Brain microvascular endothelial cell (primary cell): ENCODE data around the gene PLAA.

Source experiments
- DNase-seq: peaks from one replicate; pipeline ENCODE4 v3.0.0-alpha.2; 2020
- H3K27ac ChIP-seq: fragments of 250-450 bp; sonication (Bioruptor Pico); 2 replicates; pipeline ENCODE4 v1.5.1; 2020; ENCODE audit warnings: mild to moderate bottlenecking, moderate library complexity
- H3K27me3 ChIP-seq: fragments of 250-450 bp; sonication (Bioruptor Pico); replicated peaks from 2 replicates; pipeline ENCODE4 v1.5.1; 2020; ENCODE audit warnings: mild to moderate bottlenecking
- H3K36me3 ChIP-seq: fragments of 250-450 bp; sonication (Bioruptor Pico); replicated peaks from 2 replicates; pipeline ENCODE4 v1.5.1; 2020; ENCODE audit warnings: mild to moderate bottlenecking
- H3K4me3 ChIP-seq: 2 replicates; pipeline ENCODE4 v1.5.1; 2011; ENCODE audit warnings: low read depth, mild to moderate bottlenecking, control low read depth, low read length, moderate library complexity
- CTCF ChIP-seq: IDR thresholded peaks from 2 replicates; pipeline ENCODE4 v1.5.1; 2011; ENCODE audit warnings: low read depth, mild to moderate bottlenecking, moderate library complexity, low read length, control low read depth, inconsistent platforms; ENCODE audit errors: missing control alignments
- in situ Hi-C: cut with HindIII; loops from 2 replicates; pipeline ENCODE4 v1.10.0; 2017; ENCODE audit warnings: low sequenced_read_pairs, low pct_ligation_motif_present

PLAA gene

GRCh38 chr9:26946753-26947727, at the start of gene PLAA:
Gene PLAA (minus strand): TSS chr9:26947242. CDS start chr9:26947045, 197 bp downstream.
- Histone ChIP-seq H3K36me3 (no peaks in the 10 kb centered on the region), H3K27ac (peak within 1 kb of the TSS; percentile 99), H3K27me3 (no peaks in the 10 kb centered on the region), H3K4me3 (peak within 1 kb of the TSS; percentile 79)
- in situ Hi-C loops, result no loop called here
- no peak for TF ChIP-seq CTCF
- DNase-seq, result peak; percentile 91

- in situ Hi-C loops, result no loop called here
- no peak for TF ChIP-seq CTCF
Measured at GRCh38 chr9:26995810-26996209, 48.8 kb upstream of the PLAA start.

GRCh38 chr9:26983340-26983739, 36.3 kb upstream of the PLAA start:
- DNase-seq, result no peak
- TF ChIP-seq CTCF, result no peak
- Histone ChIP-seq H3K27ac (no peak overlapping the region), H3K4me3 (no peak overlapping the region), H3K27me3 (no peaks in the 10 kb centered on the region), H3K36me3 (peaks cover 4% of the 10 kb centered on the region)
- in situ Hi-C loops, result no loop called here

More at GRCh38 chr9:26995810-26996209, 48.8 kb upstream of the PLAA start:
- Histone ChIP-seq H3K27me3 (no peaks in the 10 kb centered on the region), H3K4me3 (no peak overlapping the region), H3K36me3 (no peaks in the 10 kb centered on the region), H3K27ac (no peak overlapping the region)
- DNase-seq, result no peak

GRCh38 chr9:26975728-26976707, 29.0 kb upstream of the PLAA start:
- Histone ChIP-seq H3K36me3 (no peaks in the 10 kb centered on the region), H3K27me3 (no peaks in the 10 kb centered on the region), H3K27ac (no peak overlapping the region), H3K4me3 (no peak overlapping the region)
- DNase-seq, result peak; percentile 34
- in situ Hi-C loops, result no loop called here
- TF ChIP-seq CTCF, result peak; percentile 74

GRCh38 chr9:26974927-26975326, 27.9 kb upstream of the PLAA start:
- in situ Hi-C loops, result no loop called here
- no peak for DNase-seq
- Histone ChIP-seq H3K27me3 (no peaks in the 10 kb centered on the region), H3K4me3 (no peak overlapping the region), H3K27ac (no peak overlapping the region), H3K36me3 (no peaks in the 10 kb centered on the region)
- no peak for TF ChIP-seq CTCF
